ENCODE results near the gene CYP4V2.
A peak's percentile ranks its signal among the peaks of the same experiment; 100 is the strongest.

CYP4V2 gene

DNA sequence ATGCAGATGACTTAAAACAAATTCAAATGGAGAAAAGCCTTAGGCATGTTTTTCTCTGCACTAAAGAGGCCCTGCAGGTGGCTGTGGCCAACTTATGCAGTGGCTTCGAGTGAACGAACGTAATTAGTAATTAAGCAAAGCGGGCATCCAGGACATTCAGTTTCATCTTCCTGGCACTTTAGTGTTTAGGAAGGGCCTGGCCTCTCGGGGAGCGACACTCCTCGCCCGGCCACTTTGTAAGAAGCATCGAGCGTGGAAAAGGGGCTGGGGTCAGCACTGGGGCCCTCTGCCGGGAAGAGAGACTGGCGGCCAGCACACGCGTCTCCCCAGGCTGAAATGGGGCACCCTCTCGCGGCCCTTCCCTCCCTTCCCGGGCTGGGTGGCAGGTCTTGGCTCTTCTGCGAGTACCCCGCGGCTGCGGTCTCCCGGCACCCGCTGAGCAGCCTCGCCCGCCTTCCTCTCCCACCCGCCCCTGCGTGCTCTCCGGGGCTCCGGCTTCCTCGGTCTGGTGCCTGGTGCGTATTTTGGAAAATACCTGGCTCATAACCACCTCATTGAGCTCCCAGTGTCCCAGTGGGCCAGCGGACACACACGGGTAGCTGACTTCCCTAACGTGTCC lies 677 bp upstream of the CYP4V2 start:
- DNase-seq (ENCODE audit: insufficient read length), result peak; percentile 41
- FAIRE-seq, result peak; percentile 73
- TF ChIP-seq POLR2AphosphoS5 (IDR thresholded peaks at IDR 0.05; ENCODE audit: low read depth, low read length), result no peak
- TF ChIP-seq TAF1 (IDR thresholded peaks at IDR 0.05; ENCODE audit: borderline replicate concordance, low read depth, low read length), result no peak
- TF ChIP-seq POLR2A (IDR thresholded peaks at IDR 0.05; ENCODE audit: low read depth, low read length), result no peak

DNA sequence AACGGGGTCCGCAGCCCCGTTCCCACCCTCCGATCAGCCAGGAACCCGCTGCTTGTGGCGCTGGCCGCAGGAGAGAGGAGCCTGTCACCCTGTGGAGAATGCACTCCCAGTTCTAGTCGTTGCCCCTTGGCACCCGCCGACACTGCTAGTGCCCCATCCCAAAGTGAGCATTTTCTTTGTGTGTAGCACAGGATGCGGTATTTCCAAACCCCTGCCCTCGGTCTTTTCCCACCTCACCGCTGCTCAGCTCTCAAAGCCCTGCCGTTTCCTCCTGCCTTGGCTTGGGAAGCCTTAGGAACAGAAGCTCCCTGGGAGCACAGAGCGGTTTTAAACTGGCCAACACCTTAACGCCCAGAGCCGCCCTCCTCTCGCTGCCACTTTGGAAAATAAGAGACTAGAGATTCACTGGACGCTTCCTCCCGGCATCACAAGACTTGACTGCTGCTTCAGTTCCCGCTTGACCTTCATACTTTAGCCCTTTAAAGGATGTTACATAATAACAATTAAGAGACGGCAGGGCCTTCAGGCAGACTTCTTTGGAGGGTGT lies 772 bp downstream of the CYP4V2 start:
- peak; percentile 64 for FAIRE-seq

GRCh38 chr4:186193851-186194250 lies 2.5 kb downstream of the CYP4V2 start:
- TF ChIP-seq POLR2A (IDR thresholded peaks at IDR 0.05; ENCODE audit: low read depth, low read length), result no peak
- TF ChIP-seq TAF1 (IDR thresholded peaks at IDR 0.05; ENCODE audit: borderline replicate concordance, low read depth, low read length), result no peak
- no peak for DNase-seq (ENCODE audit: insufficient read length)
- FAIRE-seq, result no peak

More for the DNA sequence above, 772 bp downstream of the CYP4V2 start:
- no peak for TF ChIP-seq POLR2A (IDR thresholded peaks at IDR 0.05; ENCODE audit: low read depth, low read length)
- no peak for DNase-seq (ENCODE audit: insufficient read length)

- no peak for TF ChIP-seq TAF1 (IDR thresholded peaks at IDR 0.05; ENCODE audit: borderline replicate concordance, low read depth, low read length)
- TF ChIP-seq POLR2AphosphoS5 (IDR thresholded peaks at IDR 0.05; ENCODE audit: low read depth, low read length), result no peak
- TF ChIP-seq POLR2A (IDR thresholded peaks at IDR 0.05; ENCODE audit: low read depth, low read length), result no peak
- DNase-seq (ENCODE audit: insufficient read length), result no peak
- no peak for FAIRE-seq
These were observed 4.7 kb downstream of the CYP4V2 start for GRCh38 chr4:186196063-186196462.

DNA sequence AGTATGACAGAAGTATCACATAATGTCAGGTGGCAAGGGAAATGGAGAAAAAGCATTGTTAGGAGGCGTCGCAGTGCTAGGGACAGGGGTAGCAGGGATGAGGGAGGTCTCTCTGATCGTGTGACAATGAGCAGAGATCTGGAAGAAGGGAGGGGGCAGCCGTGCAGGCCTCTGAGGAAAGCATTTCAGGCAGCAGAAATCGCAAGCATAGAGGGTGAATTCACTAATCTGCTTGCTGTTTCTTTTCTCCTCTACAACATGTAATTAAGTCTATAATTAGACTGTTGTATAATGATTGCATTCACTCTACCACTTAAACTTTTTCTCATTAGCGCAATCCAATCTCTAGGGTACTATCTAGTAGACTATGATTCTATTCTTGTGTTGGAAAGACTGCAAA lies 9.1 kb downstream of the CYP4V2 start:
- DNase-seq (ENCODE audit: insufficient read length), result no peak
- no peak for FAIRE-seq
- no peak for TF ChIP-seq POLR2AphosphoS5 (IDR thresholded peaks at IDR 0.05; ENCODE audit: low read depth, low read length)
- TF ChIP-seq POLR2A (IDR thresholded peaks at IDR 0.05; ENCODE audit: low read depth, low read length), result no peak
- TF ChIP-seq TAF1 (IDR thresholded peaks at IDR 0.05; ENCODE audit: borderline replicate concordance, low read depth, low read length), result no peak

- DNase-seq (ENCODE audit: insufficient read length) (no peak), FAIRE-seq (no peak)
- TF ChIP-seq POLR2A (IDR thresholded peaks at IDR 0.05; ENCODE audit: low read depth, low read length) (no peak), TAF1 (IDR thresholded peaks at IDR 0.05; ENCODE audit: borderline replicate concordance, low read depth, low read length) (no peak), POLR2AphosphoS5 (IDR thresholded peaks at IDR 0.05; ENCODE audit: low read depth, low read length) (no peak)
These were observed 9.6 kb downstream of the CYP4V2 start for GRCh38 chr4:186201010-186201409.

DNA sequence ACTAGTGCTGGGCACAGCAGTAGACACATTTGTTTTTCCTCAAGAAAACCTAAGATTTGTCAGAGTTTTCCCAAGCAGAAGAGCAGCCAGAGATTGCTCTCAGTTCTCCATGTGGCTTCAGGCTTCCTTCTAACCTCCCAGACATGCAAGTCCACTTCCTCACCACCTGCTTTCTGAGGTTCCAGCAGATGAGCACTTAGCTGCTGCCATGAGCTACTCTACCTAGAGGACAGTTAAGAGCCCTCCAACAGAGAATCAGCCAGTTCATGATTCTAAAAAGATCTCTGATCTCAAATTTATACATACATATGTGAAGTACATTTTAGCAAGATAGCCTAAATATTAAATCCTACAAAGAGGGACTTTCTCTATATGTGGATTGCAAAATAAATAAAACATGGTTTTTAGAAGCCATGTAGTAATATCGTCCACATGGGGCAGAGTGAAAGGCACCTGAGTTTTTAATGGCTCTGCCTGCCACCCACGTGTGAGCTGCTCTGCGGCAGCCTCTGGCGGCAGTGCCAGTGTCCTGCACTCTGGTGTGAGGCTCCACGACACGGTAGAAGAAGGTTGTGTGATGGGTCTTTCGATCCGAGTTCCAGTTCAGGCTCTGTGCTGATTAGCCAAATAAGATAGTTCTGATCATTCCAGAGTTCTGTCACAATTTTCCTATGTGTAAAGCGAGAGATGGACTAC lies 10.3 kb downstream of the CYP4V2 start:
- DNase-seq (ENCODE audit: insufficient read length), result peak; percentile 42
- TF ChIP-seq POLR2A (IDR thresholded peaks at IDR 0.05; ENCODE audit: low read depth, low read length), result no peak
- no peak for TF ChIP-seq TAF1 (IDR thresholded peaks at IDR 0.05; ENCODE audit: borderline replicate concordance, low read depth, low read length)
- no peak for TF ChIP-seq POLR2AphosphoS5 (IDR thresholded peaks at IDR 0.05; ENCODE audit: low read depth, low read length)
- no peak for FAIRE-seq

- TF ChIP-seq POLR2A (IDR thresholded peaks at IDR 0.05; ENCODE audit: low read depth, low read length), result no peak
- no peak for TF ChIP-seq TAF1 (IDR thresholded peaks at IDR 0.05; ENCODE audit: borderline replicate concordance, low read depth, low read length)
- no peak for TF ChIP-seq POLR2AphosphoS5 (IDR thresholded peaks at IDR 0.05; ENCODE audit: low read depth, low read length)
- FAIRE-seq, result no peak
These were observed 11.2 kb downstream of the CYP4V2 start for GRCh38 chr4:186202490-186203140.

GRCh38 chr4:186203406-186203805 lies 12.0 kb downstream of the CYP4V2 start:
- FAIRE-seq (no peak), DNase-seq (ENCODE audit: insufficient read length) (no peak)
- TF ChIP-seq POLR2A (IDR thresholded peaks at IDR 0.05; ENCODE audit: low read depth, low read length) (no peak), POLR2AphosphoS5 (IDR thresholded peaks at IDR 0.05; ENCODE audit: low read depth, low read length) (no peak), TAF1 (IDR thresholded peaks at IDR 0.05; ENCODE audit: borderline replicate concordance, low read depth, low read length) (no peak)

More at GRCh38 chr4:186202490-186203140, 11.2 kb downstream of the CYP4V2 start:
- DNase-seq (ENCODE audit: insufficient read length), result no peak

DNA sequence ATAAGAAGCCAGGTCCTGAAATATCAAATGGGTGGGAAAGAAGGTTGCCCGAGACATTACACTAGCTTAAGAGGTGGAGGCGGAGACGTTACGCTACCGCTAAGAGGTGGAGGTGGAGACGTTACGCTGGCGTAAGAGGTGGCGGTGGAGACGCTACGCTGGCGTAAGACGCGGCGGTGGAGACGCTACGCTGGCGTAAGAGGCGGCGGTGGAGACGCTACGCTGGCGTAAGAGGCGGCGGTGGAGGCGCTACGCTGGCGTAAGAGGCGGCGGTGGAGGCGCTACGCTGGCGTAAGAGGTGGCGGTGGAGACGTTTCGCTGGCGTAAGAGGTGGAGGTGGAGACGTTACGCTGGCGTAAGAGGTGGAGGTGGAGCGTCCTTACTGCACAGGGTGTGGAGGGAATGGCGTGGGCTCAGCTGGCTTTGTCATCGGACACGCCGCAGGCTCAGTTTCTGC lies 12.8 kb downstream of the CYP4V2 start:
- TF ChIP-seq TAF1 (IDR thresholded peaks at IDR 0.05; ENCODE audit: borderline replicate concordance, low read depth, low read length) (no peak), POLR2AphosphoS5 (IDR thresholded peaks at IDR 0.05; ENCODE audit: low read depth, low read length) (no peak)
- DNase-seq (ENCODE audit: insufficient read length) (no peak), FAIRE-seq (no peak)

DNA sequence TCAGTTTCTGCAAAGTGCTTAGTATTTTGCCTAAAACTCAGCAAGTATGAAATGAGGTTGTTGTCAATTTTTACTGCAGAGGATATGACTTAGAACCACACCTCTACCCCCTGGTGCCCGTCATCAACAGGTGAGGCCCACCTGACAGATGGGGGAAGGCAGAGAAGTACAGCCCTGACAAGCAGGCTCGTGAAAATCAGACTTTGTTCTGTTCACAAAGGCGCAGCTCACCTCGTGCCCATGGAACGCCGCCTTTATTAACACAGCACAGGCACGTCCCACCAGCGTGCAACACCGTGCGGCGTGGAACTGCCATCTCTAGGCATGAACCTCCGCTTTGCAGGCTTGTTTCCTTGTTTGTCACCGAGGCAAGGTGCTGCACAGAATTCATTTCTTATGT lies 13.3 kb downstream of the CYP4V2 start:
- TF ChIP-seq POLR2AphosphoS5 (IDR thresholded peaks at IDR 0.05; ENCODE audit: low read depth, low read length), result no peak
- TF ChIP-seq TAF1 (IDR thresholded peaks at IDR 0.05; ENCODE audit: borderline replicate concordance, low read depth, low read length), result no peak
- TF ChIP-seq POLR2A (IDR thresholded peaks at IDR 0.05; ENCODE audit: low read depth, low read length), result no peak
- FAIRE-seq, result no peak
- DNase-seq (ENCODE audit: insufficient read length), result no peak

GRCh38 chr4:186205156-186205555 lies 13.8 kb downstream of the CYP4V2 start:
- no peak for TF ChIP-seq TAF1 (IDR thresholded peaks at IDR 0.05; ENCODE audit: borderline replicate concordance, low read depth, low read length)
- no peak for TF ChIP-seq POLR2A (IDR thresholded peaks at IDR 0.05; ENCODE audit: low read depth, low read length)
- TF ChIP-seq POLR2AphosphoS5 (IDR thresholded peaks at IDR 0.05; ENCODE audit: low read depth, low read length), result no peak
- FAIRE-seq (no peak), DNase-seq (ENCODE audit: insufficient read length) (no peak)
